ENCODE results near the gene ANKRD24.

DNA sequence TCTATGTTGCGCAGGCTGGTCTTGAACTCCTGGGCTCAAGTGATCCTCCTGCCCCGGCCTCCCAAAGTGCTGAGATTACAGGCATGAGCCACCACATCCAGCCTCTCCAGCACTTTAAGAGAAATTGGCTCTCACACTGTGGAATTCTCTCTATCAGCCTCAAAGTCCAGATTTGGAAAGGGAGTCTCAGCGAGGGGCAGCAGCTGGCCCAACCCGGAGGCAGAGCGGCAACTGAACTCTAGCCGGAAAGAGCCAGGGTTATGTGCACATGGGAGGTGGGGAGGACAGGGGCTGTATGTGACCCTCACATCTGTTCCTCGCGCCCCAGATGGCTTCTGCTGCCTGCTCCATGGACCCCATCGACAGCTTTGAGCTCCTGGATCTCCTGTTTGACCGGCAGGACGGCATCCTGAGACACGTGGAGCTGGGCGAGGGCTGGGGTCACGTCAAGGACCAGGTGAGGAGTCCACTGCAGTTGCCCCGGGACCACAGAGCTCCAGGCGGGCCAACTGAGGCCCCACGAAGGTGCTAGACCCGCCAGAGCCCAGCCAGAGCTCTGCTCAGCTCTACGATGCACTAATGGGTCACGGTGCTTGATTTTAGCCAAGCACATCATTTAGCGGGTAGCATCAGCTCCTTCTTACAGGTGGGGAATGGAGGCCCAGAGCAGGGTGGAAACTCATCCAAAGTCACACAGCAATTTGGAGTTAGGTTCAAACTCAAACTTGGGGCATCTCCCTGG, 27.7 kb upstream of the ANKRD24 start:
- TF ChIP-seq POLR2A (IDR thresholded peaks at IDR 0.05) (no peak), CTCF (IDR thresholded peaks at IDR 0.05) (no peak)
